MM.1S (cell line): ENCODE measurements around the gene AGBL4.

Experiments
- EZH2 ChIP-seq: fragments of 300-600 bp; sonication (generic); optimal IDR thresholded peaks from 2 replicates; pipeline ENCODE3; 2017; ENCODE audit warnings: low read depth, mild to moderate bottlenecking, antibody characterized with exemption, low read length, mixed read lengths
- TF ChIP-seq, protein P1 (sequence below): fragments of 300-600 bp; sonication (generic); IDR thresholded peaks from 2 replicates; pipeline ENCODE4 v1.5.1; 2016; ENCODE audit warnings: antibody characterized with exemption, low read length, mixed read lengths

DNA sequence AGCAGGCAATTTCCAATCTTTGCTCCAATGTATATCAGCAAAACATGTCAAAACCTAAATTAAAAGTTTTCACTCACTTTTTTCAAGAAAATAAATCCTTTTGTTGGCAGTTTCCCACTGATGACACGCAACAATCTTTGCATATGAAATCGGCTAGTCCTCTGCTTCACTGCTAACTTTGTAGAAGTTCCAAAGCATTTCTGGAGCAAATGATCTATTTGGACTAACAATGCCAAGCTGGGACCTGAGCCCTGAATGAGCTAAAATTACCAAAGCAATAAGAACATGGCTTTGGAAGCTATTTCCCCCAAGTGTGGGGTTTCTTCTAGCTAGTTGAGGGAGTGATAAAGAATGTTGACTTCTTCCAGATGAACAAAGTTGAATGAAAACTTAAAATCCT is 1252.2 kb downstream of the AGBL4 start:
- TF ChIP-seq, protein P1, sequence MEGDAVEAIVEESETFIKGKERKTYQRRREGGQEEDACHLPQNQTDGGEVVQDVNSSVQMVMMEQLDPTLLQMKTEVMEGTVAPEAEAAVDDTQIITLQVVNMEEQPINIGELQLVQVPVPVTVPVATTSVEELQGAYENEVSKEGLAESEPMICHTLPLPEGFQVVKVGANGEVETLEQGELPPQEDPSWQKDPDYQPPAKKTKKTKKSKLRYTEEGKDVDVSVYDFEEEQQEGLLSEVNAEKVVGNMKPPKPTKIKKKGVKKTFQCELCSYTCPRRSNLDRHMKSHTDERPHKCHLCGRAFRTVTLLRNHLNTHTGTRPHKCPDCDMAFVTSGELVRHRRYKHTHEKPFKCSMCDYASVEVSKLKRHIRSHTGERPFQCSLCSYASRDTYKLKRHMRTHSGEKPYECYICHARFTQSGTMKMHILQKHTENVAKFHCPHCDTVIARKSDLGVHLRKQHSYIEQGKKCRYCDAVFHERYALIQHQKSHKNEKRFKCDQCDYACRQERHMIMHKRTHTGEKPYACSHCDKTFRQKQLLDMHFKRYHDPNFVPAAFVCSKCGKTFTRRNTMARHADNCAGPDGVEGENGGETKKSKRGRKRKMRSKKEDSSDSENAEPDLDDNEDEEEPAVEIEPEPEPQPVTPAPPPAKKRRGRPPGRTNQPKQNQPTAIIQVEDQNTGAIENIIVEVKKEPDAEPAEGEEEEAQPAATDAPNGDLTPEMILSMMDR = no peak
- no peak for TF ChIP-seq EZH2
